Measurements from ENCODE around the gene PBXIP1.

DNA sequence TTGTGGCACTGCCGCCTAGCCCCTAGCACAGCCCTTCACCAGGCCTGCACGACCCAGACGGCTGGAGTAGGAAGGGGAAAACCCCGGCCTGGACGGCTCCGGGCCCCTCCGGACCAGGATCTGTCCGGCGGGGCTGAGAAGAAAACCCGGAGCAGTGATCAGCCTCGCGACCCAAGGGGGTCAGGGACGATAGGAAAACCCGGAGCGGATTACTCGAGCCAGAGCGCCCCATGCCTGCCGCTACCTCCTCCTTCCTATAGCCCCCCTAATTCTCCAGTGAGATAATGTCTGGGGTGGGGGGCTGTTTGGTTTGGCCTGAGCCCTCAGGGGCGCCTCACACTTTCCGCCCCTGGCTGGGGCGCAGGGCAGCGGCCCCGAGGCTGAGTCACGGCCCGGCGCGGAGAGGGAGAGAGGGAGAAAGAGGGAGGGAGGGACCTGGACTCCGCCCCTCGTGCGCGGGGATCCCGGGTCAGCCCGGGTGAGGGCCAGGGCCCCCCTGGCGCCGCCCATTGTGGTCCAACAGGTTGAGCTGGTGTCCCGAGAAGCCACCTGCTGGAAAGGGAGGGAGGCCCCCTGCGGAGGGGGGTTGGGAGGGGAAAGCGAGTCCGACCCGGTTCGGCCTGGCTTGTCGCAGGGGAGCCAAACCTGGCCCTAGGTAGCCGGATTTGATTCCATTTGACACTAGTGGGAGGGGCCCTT lies 45.0 kb upstream of the PBXIP1 start:
- TF ChIP-seq, protein P1, sequence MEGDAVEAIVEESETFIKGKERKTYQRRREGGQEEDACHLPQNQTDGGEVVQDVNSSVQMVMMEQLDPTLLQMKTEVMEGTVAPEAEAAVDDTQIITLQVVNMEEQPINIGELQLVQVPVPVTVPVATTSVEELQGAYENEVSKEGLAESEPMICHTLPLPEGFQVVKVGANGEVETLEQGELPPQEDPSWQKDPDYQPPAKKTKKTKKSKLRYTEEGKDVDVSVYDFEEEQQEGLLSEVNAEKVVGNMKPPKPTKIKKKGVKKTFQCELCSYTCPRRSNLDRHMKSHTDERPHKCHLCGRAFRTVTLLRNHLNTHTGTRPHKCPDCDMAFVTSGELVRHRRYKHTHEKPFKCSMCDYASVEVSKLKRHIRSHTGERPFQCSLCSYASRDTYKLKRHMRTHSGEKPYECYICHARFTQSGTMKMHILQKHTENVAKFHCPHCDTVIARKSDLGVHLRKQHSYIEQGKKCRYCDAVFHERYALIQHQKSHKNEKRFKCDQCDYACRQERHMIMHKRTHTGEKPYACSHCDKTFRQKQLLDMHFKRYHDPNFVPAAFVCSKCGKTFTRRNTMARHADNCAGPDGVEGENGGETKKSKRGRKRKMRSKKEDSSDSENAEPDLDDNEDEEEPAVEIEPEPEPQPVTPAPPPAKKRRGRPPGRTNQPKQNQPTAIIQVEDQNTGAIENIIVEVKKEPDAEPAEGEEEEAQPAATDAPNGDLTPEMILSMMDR (IDR thresholded peaks at IDR 0.05), result no peak
- TF ChIP-seq GTF2I (CRISPR knock-in tag; conservative IDR thresholded peaks at IDR 0.05) (no peak), RELA (CRISPR knock-in tag; IDR thresholded peaks at IDR 0.05; ENCODE audit: borderline replicate concordance) (no peak)

All from WTC11 (cell line).